ENCODE results near the gene LHFPL6.

The LHFPL6 gene

GRCh38 chr13:39432196-39432595, 170.8 kb downstream of the LHFPL6 start:
- Mint-ChIP-seq H3K9me3 (no peaks in the 10 kb centered on the region), H3K4me1 (ENCODE audit: low read depth) (no peaks in the 10 kb centered on the region)

GRCh38 chr13:39422845-39423565, 180.0 kb downstream of the LHFPL6 start:
- no peak overlapping the region for H3K27ac Mint-ChIP-seq
- H3K9me3 Mint-ChIP-seq, result no peaks in the 10 kb centered on the region
- H3K4me3 Mint-ChIP-seq, result no peak overlapping the region
- DNase-seq, result no peak
- H3K27me3 Mint-ChIP-seq, result peaks cover 3% of the 10 kb centered on the region
- H3K4me1 Mint-ChIP-seq (ENCODE audit: low read depth), result no peaks in the 10 kb centered on the region
- H3K36me3 Mint-ChIP-seq (ENCODE audit: low read depth), result no peaks in the 10 kb centered on the region

More at GRCh38 chr13:39432196-39432595, 170.8 kb downstream of the LHFPL6 start:
- Mint-ChIP-seq H3K36me3 (ENCODE audit: low read depth) (no peaks in the 10 kb centered on the region), H3K27me3 (peaks cover 29% of the 10 kb centered on the region), H3K4me3 (no peak overlapping the region), H3K27ac (no peak overlapping the region)
- no peak for DNase-seq

- no peak for DNase-seq
- Mint-ChIP-seq H3K27ac (no peak overlapping the region), H3K4me3 (no peak overlapping the region), H3K36me3 (ENCODE audit: low read depth) (no peaks in the 10 kb centered on the region), H3K4me1 (ENCODE audit: low read depth) (no peaks in the 10 kb centered on the region), H3K9me3 (no peaks in the 10 kb centered on the region), H3K27me3 (peaks cover 10% of the 10 kb centered on the region)
These were observed 183.1 kb downstream of the LHFPL6 start for GRCh38 chr13:39419876-39420275.

- Mint-ChIP-seq H3K27me3 (peaks cover 10% of the 10 kb centered on the region), H3K27ac (no peak overlapping the region), H3K4me1 (ENCODE audit: low read depth) (no peaks in the 10 kb centered on the region)
These were observed 183.9 kb downstream of the LHFPL6 start for GRCh38 chr13:39419068-39419467.

GRCh38 chr13:39418424-39418823, 184.6 kb downstream of the LHFPL6 start:
- Mint-ChIP-seq H3K9me3 (no peaks in the 10 kb centered on the region), H3K36me3 (ENCODE audit: low read depth) (no peaks in the 10 kb centered on the region), H3K4me3 (no peak overlapping the region), H3K27ac (no peak overlapping the region), H3K4me1 (ENCODE audit: low read depth) (no peaks in the 10 kb centered on the region), H3K27me3 (peaks cover 13% of the 10 kb centered on the region)
- DNase-seq, result no peak

More at GRCh38 chr13:39419068-39419467, 183.9 kb downstream of the LHFPL6 start:
- no peak overlapping the region for H3K4me3 Mint-ChIP-seq
- no peak for DNase-seq
- no peaks in the 10 kb centered on the region for H3K36me3 Mint-ChIP-seq (ENCODE audit: low read depth)
- H3K9me3 Mint-ChIP-seq, result no peaks in the 10 kb centered on the region

GRCh38 chr13:39417643-39418042, 185.3 kb downstream of the LHFPL6 start:
- Mint-ChIP-seq H3K9me3 (no peaks in the 10 kb centered on the region), H3K4me1 (ENCODE audit: low read depth) (no peaks in the 10 kb centered on the region), H3K27me3 (peaks cover 13% of the 10 kb centered on the region), H3K27ac (no peak overlapping the region), H3K4me3 (no peak overlapping the region), H3K36me3 (ENCODE audit: low read depth) (no peaks in the 10 kb centered on the region)
- DNase-seq, result no peak

- Mint-ChIP-seq H3K4me1 (ENCODE audit: low read depth) (no peaks in the 10 kb centered on the region), H3K27ac (no peak overlapping the region), H3K36me3 (ENCODE audit: low read depth) (no peaks in the 10 kb centered on the region), H3K4me3 (no peak overlapping the region), H3K27me3 (peaks cover 13% of the 10 kb centered on the region), H3K9me3 (no peaks in the 10 kb centered on the region)
- no peak for DNase-seq
These were observed 185.9 kb downstream of the LHFPL6 start for GRCh38 chr13:39417131-39417530.

GRCh38 chr13:39415008-39415802, 187.8 kb downstream of the LHFPL6 start:
- Mint-ChIP-seq H3K27me3 (peaks cover 20% of the 10 kb centered on the region), H3K36me3 (ENCODE audit: low read depth) (no peaks in the 10 kb centered on the region), H3K4me3 (no peak overlapping the region), H3K27ac (no peak overlapping the region), H3K4me1 (ENCODE audit: low read depth) (no peaks in the 10 kb centered on the region), H3K9me3 (no peaks in the 10 kb centered on the region)
- DNase-seq, result no peak

GRCh38 chr13:39414339-39414738, 188.7 kb downstream of the LHFPL6 start:
- no peak for DNase-seq
- Mint-ChIP-seq H3K4me1 (ENCODE audit: low read depth) (no peaks in the 10 kb centered on the region), H3K4me3 (no peak overlapping the region), H3K27me3 (peaks cover 20% of the 10 kb centered on the region), H3K27ac (no peak overlapping the region), H3K9me3 (no peaks in the 10 kb centered on the region), H3K36me3 (ENCODE audit: low read depth) (no peaks in the 10 kb centered on the region)

GRCh38 chr13:39411511-39411910, 191.5 kb downstream of the LHFPL6 start:
- H3K36me3 Mint-ChIP-seq (ENCODE audit: low read depth), result no peaks in the 10 kb centered on the region
- peaks cover 20% of the 10 kb centered on the region for H3K27me3 Mint-ChIP-seq
- no peak overlapping the region for H3K27ac Mint-ChIP-seq
- H3K4me3 Mint-ChIP-seq, result no peak overlapping the region
- no peaks in the 10 kb centered on the region for H3K4me1 Mint-ChIP-seq (ENCODE audit: low read depth)
- DNase-seq, result no peak
- H3K9me3 Mint-ChIP-seq, result no peaks in the 10 kb centered on the region

GRCh38 chr13:39410964-39411363, 192.0 kb downstream of the LHFPL6 start:
- no peaks in the 10 kb centered on the region for H3K36me3 Mint-ChIP-seq (ENCODE audit: low read depth)
- H3K4me3 Mint-ChIP-seq, result no peak overlapping the region
- H3K27me3 Mint-ChIP-seq, result peaks cover 20% of the 10 kb centered on the region

GRCh38 chr13:39410096-39410901, 192.7 kb downstream of the LHFPL6 start:
- Mint-ChIP-seq H3K4me1 (ENCODE audit: low read depth) (no peaks in the 10 kb centered on the region), H3K4me3 (no peak overlapping the region), H3K27ac (no peak overlapping the region), H3K9me3 (no peaks in the 10 kb centered on the region), H3K27me3 (peaks cover 24% of the 10 kb centered on the region), H3K36me3 (ENCODE audit: low read depth) (no peaks in the 10 kb centered on the region)
- DNase-seq, result no peak

More at GRCh38 chr13:39410964-39411363, 192.0 kb downstream of the LHFPL6 start:
- H3K27ac Mint-ChIP-seq, result no peak overlapping the region
- no peak for DNase-seq
- H3K4me1 Mint-ChIP-seq (ENCODE audit: low read depth), result no peaks in the 10 kb centered on the region
- H3K9me3 Mint-ChIP-seq, result no peaks in the 10 kb centered on the region

- Mint-ChIP-seq H3K36me3 (ENCODE audit: low read depth) (no peaks in the 10 kb centered on the region), H3K9me3 (no peaks in the 10 kb centered on the region), H3K4me3 (no peak overlapping the region)
These were observed 194.5 kb downstream of the LHFPL6 start for GRCh38 chr13:39408512-39408911.

GRCh38 chr13:39407786-39408185, 195.2 kb downstream of the LHFPL6 start:
- no peaks in the 10 kb centered on the region for H3K4me1 Mint-ChIP-seq (ENCODE audit: low read depth)
- no peaks in the 10 kb centered on the region for H3K9me3 Mint-ChIP-seq
- DNase-seq, result no peak
- H3K27me3 Mint-ChIP-seq, result peaks cover 22% of the 10 kb centered on the region
- no peak overlapping the region for H3K27ac Mint-ChIP-seq
- H3K36me3 Mint-ChIP-seq (ENCODE audit: low read depth), result no peaks in the 10 kb centered on the region
- H3K4me3 Mint-ChIP-seq, result no peak overlapping the region

More at GRCh38 chr13:39408512-39408911, 194.5 kb downstream of the LHFPL6 start:
- Mint-ChIP-seq H3K27ac (no peak overlapping the region), H3K27me3 (peaks cover 22% of the 10 kb centered on the region), H3K4me1 (ENCODE audit: low read depth) (no peaks in the 10 kb centered on the region)
- no peak for DNase-seq
